H1 (cell line): ENCODE results near the gene MACROD2. TPM values are rescaled to one million over a fixed set of nuclear protein-coding genes. Genes with fewer than 3 reads are reported as not detected.
"Not testable (repeated sequence)": the region's sequence is repeated elsewhere in the genome, so short reads cannot be mapped to it uniquely, and the experiment has no call there.

ENCODE experiments used
- CTCF ChIA-PET: fragments of 300-600 bp; sonication (Branson Sonifier 250); formaldehyde crosslinking; loops from one replicate; lab custom pipeline; 2021; ENCODE audit not compliant: partially characterized antibody; lab: Charles Lee
- POLR2A ChIA-PET: fragments of 300-600 bp; sonication (Branson Sonifier 250); formaldehyde crosslinking; loops from one replicate; lab custom pipeline; 2021; ENCODE audit warnings: inconsistent platforms; ENCODE audit not compliant: partially characterized antibody; lab: Charles Lee
- DNase-seq, 2 experiments: peaks; one replicate each; pipeline versions ENCODE4 v3.0.0 to v3.0.0-alpha.2; 2010 to 2022; ENCODE audit warnings: low spot score in 2 of 2, low read depth in 1 of 2, mixed read lengths in 1 of 2
- FAIRE-seq: peaks from 2 replicates; lab custom pipeline; 2011; peaks lifted over from hg19 to GRCh38; lab: Jason Lieb, UNC
- H2AFZ ChIP-seq: 2 replicates; pipeline ENCODE4 v1.8.1; 2012; ENCODE audit warnings: low read length, inconsistent platforms
- H2AK5ac ChIP-seq: 2 replicates; pipeline ENCODE4 v1.6.1; 2013; ENCODE audit warnings: low read depth, low read length
- H2BK120ac ChIP-seq: replicated peaks from 2 replicates; pipeline ENCODE3; 2013; ENCODE audit warnings: low read depth, low read length, inconsistent platforms
- H2BK12ac ChIP-seq: 2 replicates; pipeline ENCODE4 v1.6.1; 2013; ENCODE audit warnings: low read depth, low read length
- H2BK15ac ChIP-seq: 2 replicates; pipeline ENCODE4 v1.6.1; 2013; ENCODE audit warnings: low read length
- H2BK20ac ChIP-seq: 2 replicates; pipeline ENCODE4 v1.6.1; 2013; ENCODE audit warnings: low read length
- H2BK5ac ChIP-seq: 2 replicates; pipeline ENCODE4 v1.6.1; 2013; ENCODE audit warnings: low read depth, low read length
- H3K14ac ChIP-seq: 2 replicates; pipeline ENCODE4 v1.6.1; 2013; ENCODE audit warnings: inconsistent platforms; ENCODE audit not compliant: insufficient read length
- H3K18ac ChIP-seq: 2 replicates; pipeline ENCODE4 v1.6.1; 2013; ENCODE audit warnings: low read length; ENCODE audit errors: extremely low read depth
- H3K23ac ChIP-seq: 2 replicates; pipeline ENCODE4 v1.6.1; 2013; ENCODE audit warnings: inconsistent platforms; ENCODE audit not compliant: insufficient read length
- H3K23me2 ChIP-seq: 2 replicates; pipeline ENCODE4 v1.6.1; 2013; ENCODE audit warnings: low read depth, low read length
- H3K27ac ChIP-seq: 2 replicates; pipeline ENCODE4 v1.6.1; 2011; ENCODE audit warnings: low read depth, low read length, inconsistent platforms
- H3K27me3 ChIP-seq, 4 experiments: replicated peaks in 1 of 4; 1 replicate in 1 of 4; 2 replicates in 3 of 4; pipeline versions ENCODE4 v1.6.1 to v1.8.1; 2011 to 2013; ENCODE audit warnings: low read length in 3 of 4, mild to moderate bottlenecking in 3 of 4, inconsistent platforms in 2 of 4, mixed read lengths in 2 of 4, moderate library complexity in 1 of 4; ENCODE audit not compliant: control insufficient read depth in 3 of 4, insufficient read depth in 3 of 4; ENCODE audit errors: extremely low read depth in 1 of 4
- H3K36me3 ChIP-seq, 4 experiments: 2 replicates each; pipeline versions ENCODE4 v1.6.1 to v1.8.1; 2011 to 2013; ENCODE audit warnings: mild to moderate bottlenecking in 4 of 4, low read length in 3 of 4, moderate library complexity in 2 of 4, control low read depth in 1 of 4, inconsistent platforms in 1 of 4; ENCODE audit not compliant: insufficient read depth in 4 of 4, control insufficient read depth in 2 of 4
- H3K4ac ChIP-seq: replicated peaks from 2 replicates; pipeline ENCODE3; 2013; ENCODE audit warnings: low read length, low read depth, mixed read lengths, inconsistent platforms; ENCODE audit not compliant: insufficient read length
- H3K4me1 ChIP-seq, 4 experiments: replicated peaks in 1 of 4; 1 replicate in 1 of 4; 2 replicates in 3 of 4; pipeline versions ENCODE4 v1.6.1 to v1.8.1; 2011 to 2013; ENCODE audit warnings: low read length in 3 of 4, inconsistent platforms in 2 of 4, mixed read lengths in 1 of 4; ENCODE audit not compliant: insufficient read depth in 4 of 4, control insufficient read depth in 3 of 4
- H3K4me2 ChIP-seq, 2 experiments: 2 replicates each; pipeline versions ENCODE4 v1.6.1 to v1.8.1; 2011 to 2013; ENCODE audit warnings: low read depth in 2 of 2, low read length in 2 of 2, control low read depth in 1 of 2, inconsistent platforms in 1 of 2, mild to moderate bottlenecking in 1 of 2; ENCODE audit not compliant: insufficient read depth in 1 of 2
- H3K4me3 ChIP-seq, 4 experiments: fragments of 200-600, 300-600 bp in 1 of 4; sonication (generic), shearing (Covaris generic), sonication (Bioruptor Twin) in 1 of 4; 2 replicates each; pipeline versions ENCODE4 v1.5.1 to v1.8.1; 2011 to 2016; ENCODE audit warnings: low read length in 4 of 4, low read depth in 3 of 4, control low read depth in 2 of 4, inconsistent platforms in 2 of 4, mild to moderate bottlenecking in 2 of 4, mixed read lengths in 1 of 4, moderate library complexity in 1 of 4; ENCODE audit not compliant: insufficient read depth in 2 of 4; ENCODE audit errors: extremely low read depth in 1 of 4
- H3K56ac ChIP-seq: replicated peaks from 2 replicates; pipeline ENCODE3; 2013; ENCODE audit warnings: low read depth, mild to moderate bottlenecking, mixed read lengths, low read length, inconsistent platforms; ENCODE audit not compliant: insufficient read length
- H3K79me1 ChIP-seq: 2 replicates; pipeline ENCODE4 v1.6.1; 2013; ENCODE audit warnings: low read depth, low read length, control low read depth
- H3K79me2 ChIP-seq, 2 experiments: 2 replicates each; pipeline versions ENCODE4 v1.6.1 to v1.8.1; 2012 to 2013; ENCODE audit warnings: low read length in 2 of 2, mild to moderate bottlenecking in 2 of 2, inconsistent platforms in 1 of 2; ENCODE audit not compliant: insufficient read depth in 2 of 2, control insufficient read depth in 1 of 2
- H3K9ac ChIP-seq, 4 experiments: replicated peaks in 1 of 4; 1 replicate in 1 of 4; 2 replicates in 3 of 4; pipeline versions ENCODE4 v1.6.1 to v1.8.1; 2011 to 2013; ENCODE audit warnings: low read depth in 3 of 4, low read length in 3 of 4, control low read depth in 2 of 4, mild to moderate bottlenecking in 2 of 4, moderate library complexity in 2 of 4, inconsistent platforms in 1 of 4; ENCODE audit errors: extremely low read depth in 1 of 4
- H3K9me3 ChIP-seq, 2 experiments: 2 replicates each; pipeline versions ENCODE4 v1.6.1 to v1.8.1; 2012 to 2013; ENCODE audit warnings: mild to moderate bottlenecking in 2 of 2, moderate library complexity in 2 of 2, control low read depth in 1 of 2, inconsistent platforms in 1 of 2, low read depth in 1 of 2, low read length in 1 of 2, mixed read lengths in 1 of 2; ENCODE audit not compliant: insufficient read depth in 2 of 2
- H4K20me1 ChIP-seq, 2 experiments: replicated peaks in 1 of 2; 2 replicates each; pipeline versions ENCODE3 to v1.8.1; 2011 to 2013; ENCODE audit warnings: inconsistent platforms in 2 of 2, low read length in 2 of 2, mild to moderate bottlenecking in 1 of 2; ENCODE audit not compliant: insufficient read depth in 2 of 2, control insufficient read depth in 1 of 2
- H4K5ac ChIP-seq: 2 replicates; pipeline ENCODE4 v1.6.1; 2013; ENCODE audit warnings: low read length, low read depth, mixed read lengths, inconsistent platforms; ENCODE audit not compliant: insufficient read length
- H4K8ac ChIP-seq: 2 replicates; pipeline ENCODE4 v1.8.0; 2013; ENCODE audit warnings: mild to moderate bottlenecking, moderate library complexity, low read length, inconsistent platforms; ENCODE audit not compliant: insufficient read depth; ENCODE audit errors: extremely low read depth
- H4K91ac ChIP-seq: replicated peaks from 2 replicates; pipeline ENCODE3; 2013; ENCODE audit warnings: low read length, mixed read lengths, inconsistent platforms; ENCODE audit not compliant: insufficient read length
- SIRT6 ChIP-seq: IDR thresholded peaks from one replicate; pipeline ENCODE4 v1.7.1; 2012; ENCODE audit warnings: low read length, inconsistent platforms
- WGBS, 2 experiments: shearing (Covaris generic) in 1 of 2; methylation state at CpG; one replicate each; pipeline versions ENCODE4 v1.1.6 to v1.1.7; 2013 to 2015; ENCODE audit warnings: low lambda C conversion rate in 2 of 2, mixed read lengths in 2 of 2, inconsistent platforms in 1 of 2, low coverage in 1 of 2, missing lambda C conversion rate in 1 of 2; ENCODE audit not compliant: insufficient replicate concordance in 2 of 2, insufficient coverage in 1 of 2, insufficient read length in 1 of 2; ENCODE audit errors: extremely low coverage in 1 of 2, missing lambda C conversion rate in 1 of 2; 5-methylcytosine and 5-hydroxymethylcytosine counted together
- polyA plus RNA-seq, 7 experiments: library from polyadenylated mRNA; depleted of rRNA in 3 of 7; stranded (reverse) in 5 of 7; unstranded in 2 of 7; fragments of >200 nt in 5 of 7; fragments of 200-250 nt in 2 of 7; gene quantifications; 1 replicate in 5 of 7; 2 replicates in 1 of 7; 4 replicates in 1 of 7; pipeline versions ENCODE4 v1.2.1 to v1.2.3, GENCODE V29; 2011 to 2013; ENCODE audit warnings: missing spikeins in 2 of 7, mixed read lengths in 2 of 7
- total RNA-seq: library from RNA; stranded (reverse); fragmentation: NEBNext Ultra II Directional; extraction: Animal tissue kit (Norgen Biotek cat#: 25700); gene quantifications from 2 replicates; pipeline ENCODE4 v1.2.1, GENCODE V29; 2021

Gene MACROD2
- total and polyA plus RNA-seq, 2 of the 8 experiments (the other 6 are each of a cell fraction or from before 2014, with no cell fraction given) = 0.70 to 3.9 TPM

DNA sequence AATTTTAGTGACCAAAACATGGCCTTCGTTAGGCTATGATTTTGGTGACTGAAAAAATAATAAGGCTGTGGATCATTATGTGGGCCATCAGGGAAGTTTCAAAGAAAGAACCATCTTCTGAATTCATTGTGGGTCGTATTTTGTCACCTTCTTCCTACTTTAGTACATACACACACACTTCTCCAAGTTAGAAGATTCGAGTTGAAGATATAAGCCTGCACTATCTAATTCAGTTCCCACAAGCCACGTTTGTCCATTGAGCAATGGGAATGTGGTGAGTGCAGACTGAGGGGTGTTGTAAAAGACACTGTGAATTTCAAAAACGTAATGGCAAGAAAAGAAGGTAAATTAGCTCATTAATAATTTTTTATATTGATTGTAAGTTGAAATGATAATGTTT, 1812.0 kb downstream of the MACROD2 start:
- Histone ChIP-seq H3K9me3 (peaks cover 9 to 14% of the 10 kb centered on the region in 2 experiments; a peak in 2 of 4 replicates), H3K79me1 (no peaks in the 10 kb centered on the region), H3K36me3 (no peaks in the 10 kb centered on the region), H2AK5ac (no peak overlapping the region), H3K4me1 (peaks cover 0 to 3% (median 1%) of the 10 kb centered on the region in 4 experiments; a peak in 2 of 7 replicates), H3K14ac (no peak overlapping the region), H2AFZ (no peak overlapping the region), H3K27me3 (no peaks in the 10 kb centered on the region), H3K4me3 (no peak overlapping the region), H4K20me1 (no peaks in the 10 kb centered on the region), H2BK15ac (no peak overlapping the region), H4K5ac (no peak overlapping the region), H4K8ac (no peak overlapping the region), H3K23ac (no peak overlapping the region), H2BK120ac (no peak overlapping the region), H3K4me2 (no peak overlapping the region), H2BK5ac (no peak overlapping the region), H3K18ac (no peak overlapping the region), H2BK20ac (no peak overlapping the region), H2BK12ac (no peak overlapping the region), H4K91ac (no peak overlapping the region), H3K9ac (no peak overlapping the region), H3K27ac (no peak overlapping the region), H3K56ac (no peak overlapping the region), H3K4ac (no peak overlapping the region), H3K79me2 (no peaks in the 10 kb centered on the region), H3K23me2 (no peaks in the 10 kb centered on the region)
- no peak for FAIRE-seq
- no peak for TF ChIP-seq SIRT6
- POLR2A ChIA-PET = no interaction called here
- WGBS, 2 experiments = 96% methylated on average over 5 of the region's 5 CpGs; no CpG with 5 or more reads in 1 of the 2 experiments
- CTCF ChIA-PET = no interaction called here
- DNase-seq = no peak

DNA sequence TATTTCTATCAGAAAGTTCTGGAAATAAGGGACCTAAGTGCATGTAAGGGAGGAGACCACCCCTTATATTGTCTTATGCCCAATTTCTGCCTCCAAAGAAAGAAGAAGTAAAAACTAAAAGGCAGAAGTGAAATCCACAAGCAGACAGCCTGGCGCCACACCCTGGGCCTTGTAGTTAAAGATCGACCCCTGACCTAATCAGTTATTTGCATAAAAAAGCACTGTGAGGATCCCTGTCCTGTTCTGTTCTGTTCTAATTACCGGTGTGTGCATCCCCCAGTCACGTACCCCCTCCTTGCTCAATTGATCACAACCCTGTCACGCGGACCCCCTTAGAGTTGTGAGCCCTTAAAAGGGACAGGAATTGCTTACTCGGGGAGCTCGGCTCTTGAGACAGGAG, 1812.5 kb downstream of the MACROD2 start:
- H2BK120ac ChIP-seq, H3K79me2 ChIP-seq, DNase-seq, H4K20me1 ChIP-seq, CTCF ChIA-PET, H3K14ac ChIP-seq, H2BK5ac ChIP-seq, H3K4me1 ChIP-seq, H2BK12ac ChIP-seq, H3K4me2 ChIP-seq, H2AFZ ChIP-seq, H3K4ac ChIP-seq, H3K9ac ChIP-seq, H3K79me1 ChIP-seq, H3K36me3 ChIP-seq, H3K27ac ChIP-seq, H2AK5ac ChIP-seq, H3K23me2 ChIP-seq, H4K5ac ChIP-seq, H3K4me3 ChIP-seq, H4K8ac ChIP-seq, H3K56ac ChIP-seq, FAIRE-seq, H2BK15ac ChIP-seq, H3K27me3 ChIP-seq, POLR2A ChIA-PET, H4K91ac ChIP-seq, H3K23ac ChIP-seq, H2BK20ac ChIP-seq, H3K18ac ChIP-seq: not testable (repeated sequence)
- WGBS, 2 experiments = 94% methylated on average over 8 of the region's 8 CpGs; no CpG with 5 or more reads in 1 of the 2 experiments
- peaks cover 9 to 14% of the 10 kb centered on the region in 2 experiments; a peak in 2 of 4 replicates for H3K9me3 ChIP-seq
